CD14-positive monocyte (primary cell): ENCODE results near the gene SIX1. TPM values are rescaled to one million over a fixed set of nuclear protein-coding genes. Genes with fewer than 3 reads are reported as not detected.

ENCODE experiments used
- DNase-seq, 3 donors: peaks; one replicate each; pipeline ENCODE4 v3.0.0-alpha.2; 2011 to 2022
- H2AFZ ChIP-seq: 2 replicates; pipeline ENCODE4 v1.6.0; 2012; ENCODE audit warnings: mild to moderate bottlenecking, low read depth, low read length, inconsistent platforms; ENCODE audit not compliant: insufficient read depth, poor library complexity, severe bottlenecking
- H3K27ac ChIP-seq, 2 donors: 1 replicate in 1 of 2; 2 replicates in 1 of 2; pipeline ENCODE4 v1.5.1; 2012 to 2013; ENCODE audit warnings: low read length in 2 of 2, control low read depth in 1 of 2, inconsistent platforms in 1 of 2, low read depth in 1 of 2, mild to moderate bottlenecking in 1 of 2
- H3K27me3 ChIP-seq, 2 donors: one replicate each; pipeline versions ENCODE4 v1.6.0 to v1.6.1; 2011 to 2013; ENCODE audit warnings: low read length in 2 of 2; ENCODE audit not compliant: control insufficient read depth in 2 of 2, insufficient read depth in 2 of 2
- H3K36me3 ChIP-seq, 2 donors: replicated peaks in 1 of 2; 1 replicate in 1 of 2; 2 replicates in 1 of 2; pipeline versions ENCODE4 v1.5.1 to v1.6.1; 2012 to 2013; ENCODE audit warnings: low read length in 2 of 2, control low read depth in 1 of 2, inconsistent platforms in 1 of 2, mild to moderate bottlenecking in 1 of 2; ENCODE audit not compliant: insufficient read depth in 2 of 2, control insufficient read depth in 1 of 2
- H3K4me1 ChIP-seq, 2 donors: 1 replicate in 1 of 2; 2 replicates in 1 of 2; pipeline versions ENCODE4 v1.5.1 to v1.6.1; 2012 to 2013; ENCODE audit warnings: low read length in 2 of 2, control low read depth in 1 of 2, inconsistent platforms in 1 of 2, mild to moderate bottlenecking in 1 of 2, moderate library complexity in 1 of 2; ENCODE audit not compliant: insufficient read depth in 2 of 2, control insufficient read depth in 1 of 2
- H3K4me2 ChIP-seq: replicated peaks from 2 replicates; pipeline ENCODE3; 2012; ENCODE audit warnings: low read length, moderate library complexity, mild to moderate bottlenecking; ENCODE audit not compliant: poor library complexity, severe bottlenecking; ENCODE audit errors: extremely low read depth
- H3K4me3 ChIP-seq, 3 experiments: fragments of 200-600 bp in 1 of 3; sonication (generic) in 1 of 3; replicated peaks in 1 of 3; 1 replicate in 2 of 3; 2 replicates in 1 of 3; pipeline ENCODE4 v1.5.1; 2011 to 2013; ENCODE audit warnings: low read length in 3 of 3, mild to moderate bottlenecking in 3 of 3, control low read depth in 2 of 3, low read depth in 2 of 3, inconsistent platforms in 1 of 3, moderate library complexity in 1 of 3
- H3K79me2 ChIP-seq: 2 replicates; pipeline ENCODE4 v1.6.0; 2012; ENCODE audit warnings: mild to moderate bottlenecking, control low read depth, inconsistent platforms, low read length, moderate library complexity; ENCODE audit not compliant: insufficient read depth
- H3K9ac ChIP-seq: 2 replicates; pipeline ENCODE4 v1.6.0; 2017; ENCODE audit warnings: low read length, mild to moderate bottlenecking; ENCODE audit not compliant: insufficient read depth, poor library complexity, severe bottlenecking
- H3K9me3 ChIP-seq, 2 donors: replicated peaks in 1 of 2; 1 replicate in 1 of 2; 2 replicates in 1 of 2; pipeline versions ENCODE4 v1.5.1 to v1.6.1; 2012 to 2013; ENCODE audit warnings: low read length in 2 of 2, control low read depth in 1 of 2; ENCODE audit not compliant: control insufficient read depth in 1 of 2, insufficient read depth in 1 of 2
- H4K20me1 ChIP-seq: 2 replicates; pipeline ENCODE4 v1.6.0; 2012; ENCODE audit warnings: mild to moderate bottlenecking, low read length, control low read depth, moderate library complexity; ENCODE audit not compliant: insufficient read depth
- H3K27ac Mint-ChIP-seq, 7 donors: one replicate each; pipeline ENCODE4 v1.8.0; 2020; ENCODE audit warnings: mild to moderate bottlenecking in 7 of 7, mixed read lengths in 7 of 7, moderate library complexity in 6 of 7, inconsistent platforms in 2 of 7
- H3K27me3 Mint-ChIP-seq, 3 donors: one replicate each; pipeline ENCODE4 v1.8.0; 2021 to 2022; ENCODE audit warnings: low read depth in 3 of 3, mild to moderate bottlenecking in 3 of 3, mixed read lengths in 3 of 3, moderate library complexity in 3 of 3, inconsistent platforms in 1 of 3
- H3K36me3 Mint-ChIP-seq, 2 donors: one replicate each; pipeline ENCODE4 v1.8.0; 2020; ENCODE audit warnings: mixed read lengths in 2 of 2, inconsistent platforms in 1 of 2, mild to moderate bottlenecking in 1 of 2
- H3K4me1 Mint-ChIP-seq: one replicate; pipeline ENCODE4 v1.8.0; 2020; ENCODE audit warnings: mild to moderate bottlenecking, mixed read lengths
- H3K4me3 Mint-ChIP-seq, 2 donors: one replicate each; pipeline ENCODE4 v1.8.0; 2020; ENCODE audit warnings: mild to moderate bottlenecking in 2 of 2, mixed read lengths in 2 of 2, moderate library complexity in 1 of 2
- H3K9me3 Mint-ChIP-seq, 7 donors: one replicate each; pipeline ENCODE4 v1.8.0; 2020 to 2022; ENCODE audit warnings: mixed read lengths in 7 of 7, mild to moderate bottlenecking in 6 of 7, moderate library complexity in 6 of 7, inconsistent platforms in 2 of 7
- WGBS: methylation state at CpG from one replicate; pipeline ENCODE4 v1.1.5; 2013; ENCODE audit warnings: missing lambda C conversion rate; ENCODE audit not compliant: insufficient coverage; 5-methylcytosine and 5-hydroxymethylcytosine counted together
- intact Hi-C, 2 donors: fragments of 100-400 bp; cut with micrococcal nuclease; formaldehyde crosslinking; loops; one replicate each; pipeline versions ENCODE4 v1.15.0 to v1.15.1; 2023
- polyA plus RNA-seq, 3 donors: library from polyadenylated mRNA; depleted of rRNA in 1 of 3; unstranded in 2 of 3; stranded (reverse) in 1 of 3; fragments of 300-500 nt in 2 of 3; fragments of >200 nt in 1 of 3; fragmentation: Illumina TruSeq in 2 of 3; gene quantifications; 1 replicate in 2 of 3; 2 replicates in 1 of 3; pipeline ENCODE4 v1.2.3, GENCODE V29; 2012 to 2021
- TF ChIP-seq, protein P1 (sequence below): fragments of 200-600 bp; IDR thresholded peaks from one replicate; pipeline ENCODE4 v1.8.0; 2022; ENCODE audit warnings: antibody characterized with exemption, mild to moderate bottlenecking

SIX1 gene
- polyA plus RNA-seq, 3 donors = not detected

DNA sequence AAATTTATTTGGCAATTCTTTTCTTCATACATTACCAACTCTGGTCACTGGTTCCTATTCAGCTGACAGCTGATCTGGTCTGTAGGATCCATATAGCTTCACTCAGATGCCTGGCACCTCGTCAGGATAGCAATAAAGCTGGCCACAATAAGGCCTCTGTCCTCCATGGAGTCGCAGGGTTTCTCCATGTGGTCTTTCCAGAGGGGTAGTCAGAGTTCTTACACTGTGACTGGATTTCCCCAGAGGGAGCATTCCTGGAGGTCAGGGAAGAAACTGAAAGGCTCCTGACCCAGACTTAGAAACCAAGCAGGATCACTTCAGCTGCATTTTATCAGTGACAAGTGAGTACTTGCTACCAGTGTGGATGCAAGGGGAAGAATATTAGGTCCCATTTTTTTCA is 34.9 kb upstream of the SIX1 start:
- intact Hi-C loops = no loop called here

DNA sequence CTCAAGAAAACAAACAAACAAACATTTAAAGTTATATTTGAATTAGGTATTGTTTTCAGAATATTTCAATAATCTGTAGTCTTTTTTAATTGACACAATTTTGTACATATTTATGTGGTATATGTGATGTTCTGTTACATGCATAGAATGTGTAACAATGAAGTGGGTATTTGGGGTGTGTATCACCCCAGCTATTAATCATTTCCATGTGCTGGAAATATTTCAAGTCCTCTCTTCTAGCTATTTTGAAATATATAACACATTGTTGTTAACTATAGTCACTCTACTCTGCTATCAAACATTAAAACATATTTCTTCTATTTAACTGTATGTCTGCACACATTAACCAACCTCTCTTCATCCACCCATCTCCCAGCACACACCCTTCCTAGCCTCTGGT is 32.0 kb upstream of the SIX1 start:
- Mint-ChIP-seq H3K36me3 (no peaks in the 10 kb centered on the region), H3K27ac (no peak overlapping the region), H3K27me3 (peaks cover 6 to 21% (median 14%) of the 10 kb centered on the region in 3 donors), H3K9me3 (peaks cover 0 to 16% (median 7%) of the 10 kb centered on the region in 7 donors), H3K4me1 (peaks cover 3% of the 10 kb centered on the region), H3K4me3 (no peak overlapping the region)
- H2AFZ ChIP-seq = no peak overlapping the region
- H3K27me3 ChIP-seq = peaks cover 0 to 2% of the 10 kb centered on the region in 2 donors
- H3K27ac ChIP-seq = no peak overlapping the region
- DNase-seq = no peak
- no peak overlapping the region for H3K4me2 ChIP-seq
- peaks cover 0 to 6% of the 10 kb centered on the region in 2 donors for H3K9me3 ChIP-seq
- H3K36me3 ChIP-seq = no peaks in the 10 kb centered on the region
- H3K9ac ChIP-seq = no peak overlapping the region
- H4K20me1 ChIP-seq = no peaks in the 10 kb centered on the region
- H3K79me2 ChIP-seq = no peaks in the 10 kb centered on the region
- intact Hi-C loops = no loop called here
- no peak overlapping the region for H3K4me3 ChIP-seq
- TF ChIP-seq, protein P1, sequence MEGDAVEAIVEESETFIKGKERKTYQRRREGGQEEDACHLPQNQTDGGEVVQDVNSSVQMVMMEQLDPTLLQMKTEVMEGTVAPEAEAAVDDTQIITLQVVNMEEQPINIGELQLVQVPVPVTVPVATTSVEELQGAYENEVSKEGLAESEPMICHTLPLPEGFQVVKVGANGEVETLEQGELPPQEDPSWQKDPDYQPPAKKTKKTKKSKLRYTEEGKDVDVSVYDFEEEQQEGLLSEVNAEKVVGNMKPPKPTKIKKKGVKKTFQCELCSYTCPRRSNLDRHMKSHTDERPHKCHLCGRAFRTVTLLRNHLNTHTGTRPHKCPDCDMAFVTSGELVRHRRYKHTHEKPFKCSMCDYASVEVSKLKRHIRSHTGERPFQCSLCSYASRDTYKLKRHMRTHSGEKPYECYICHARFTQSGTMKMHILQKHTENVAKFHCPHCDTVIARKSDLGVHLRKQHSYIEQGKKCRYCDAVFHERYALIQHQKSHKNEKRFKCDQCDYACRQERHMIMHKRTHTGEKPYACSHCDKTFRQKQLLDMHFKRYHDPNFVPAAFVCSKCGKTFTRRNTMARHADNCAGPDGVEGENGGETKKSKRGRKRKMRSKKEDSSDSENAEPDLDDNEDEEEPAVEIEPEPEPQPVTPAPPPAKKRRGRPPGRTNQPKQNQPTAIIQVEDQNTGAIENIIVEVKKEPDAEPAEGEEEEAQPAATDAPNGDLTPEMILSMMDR = no peak
- H3K4me1 ChIP-seq = no peaks in the 10 kb centered on the region

More for the DNA sequence above, 34.9 kb upstream of the SIX1 start:
- no peaks in the 10 kb centered on the region for H3K79me2 ChIP-seq
- Mint-ChIP-seq H3K27me3 (peaks cover 6 to 17% (median 16%) of the 10 kb centered on the region in 3 donors), H3K36me3 (no peaks in the 10 kb centered on the region), H3K27ac (no peak overlapping the region), H3K9me3 (peaks cover 0 to 17% (median 7%) of the 10 kb centered on the region in 7 donors), H3K4me1 (peaks cover 3% of the 10 kb centered on the region), H3K4me3 (no peak overlapping the region)
- H4K20me1 ChIP-seq = no peaks in the 10 kb centered on the region
- no peak overlapping the region for H2AFZ ChIP-seq
- H3K27ac ChIP-seq = no peak overlapping the region
- H3K36me3 ChIP-seq = no peaks in the 10 kb centered on the region
- DNase-seq = no peak
- 94% methylated on average over 2 of the region's 2 CpGs for WGBS
- TF ChIP-seq, protein P1 = no peak
- H3K27me3 ChIP-seq = peaks cover 0 to 2% of the 10 kb centered on the region in 2 donors
- H3K4me2 ChIP-seq = no peak overlapping the region
- H3K9ac ChIP-seq = no peak overlapping the region
- no peak overlapping the region for H3K4me3 ChIP-seq
- no peaks in the 10 kb centered on the region for H3K4me1 ChIP-seq
- peaks cover 0 to 6% of the 10 kb centered on the region in 2 donors for H3K9me3 ChIP-seq
